Mammary epithelial cell (primary cell): ENCODE results near the gene GPX4.

Experiments
- CTCF ChIP-seq, 2 donors: IDR thresholded peaks in 1 of 2; conservative IDR thresholded peaks in 1 of 2; 2 replicates each; pipeline ENCODE4 v1.5.1; 2011 to 2012; ENCODE audit warnings: inconsistent platforms in 2 of 2, low read length in 2 of 2, mild to moderate bottlenecking in 2 of 2, control low read depth in 1 of 2, low read depth in 1 of 2; ENCODE audit not compliant: insufficient read depth in 1 of 2; ENCODE audit errors: extremely low read depth in 1 of 2
- EZH2 ChIP-seq: IDR thresholded peaks from 2 replicates; pipeline ENCODE4 v1.6.1; 2012; ENCODE audit warnings: low read length, inconsistent platforms, borderline replicate concordance

GRCh38 chr19:1062387-1063029, 41.3 kb upstream of the GPX4 start:
- no peak for TF ChIP-seq CTCF (conservative IDR thresholded peaks at IDR 0.05 in 1 of 2, IDR thresholded peaks at IDR 0.05 in 1 of 2; ENCODE audit: extremely low read depth in 1 of 2, insufficient read depth in 1 of 2, low read depth in 1 of 2, low read length in 2 of 2)
- no peak for TF ChIP-seq EZH2
